ENCODE measurements around the gene BTBD9.

DNA sequence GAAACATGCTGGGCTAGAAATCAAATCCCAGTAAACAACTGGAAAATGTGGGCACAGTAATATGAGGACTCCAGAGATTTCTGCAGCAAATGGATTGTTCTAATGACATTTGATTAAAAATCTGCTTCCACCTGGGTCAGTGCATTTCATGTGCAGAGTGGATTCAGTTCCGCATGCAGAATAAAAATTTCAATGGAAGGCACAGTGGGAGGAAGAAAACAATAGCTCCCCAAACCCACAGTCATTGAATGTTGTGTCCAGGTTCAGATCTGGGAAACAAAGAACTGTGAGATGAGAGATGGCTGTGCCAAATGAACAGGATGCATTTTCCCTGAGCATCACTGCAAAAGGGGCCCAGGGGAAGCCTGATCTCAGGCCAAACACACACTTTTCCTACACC, 403.1 kb downstream of the BTBD9 start:
- TF ChIP-seq, protein P1, sequence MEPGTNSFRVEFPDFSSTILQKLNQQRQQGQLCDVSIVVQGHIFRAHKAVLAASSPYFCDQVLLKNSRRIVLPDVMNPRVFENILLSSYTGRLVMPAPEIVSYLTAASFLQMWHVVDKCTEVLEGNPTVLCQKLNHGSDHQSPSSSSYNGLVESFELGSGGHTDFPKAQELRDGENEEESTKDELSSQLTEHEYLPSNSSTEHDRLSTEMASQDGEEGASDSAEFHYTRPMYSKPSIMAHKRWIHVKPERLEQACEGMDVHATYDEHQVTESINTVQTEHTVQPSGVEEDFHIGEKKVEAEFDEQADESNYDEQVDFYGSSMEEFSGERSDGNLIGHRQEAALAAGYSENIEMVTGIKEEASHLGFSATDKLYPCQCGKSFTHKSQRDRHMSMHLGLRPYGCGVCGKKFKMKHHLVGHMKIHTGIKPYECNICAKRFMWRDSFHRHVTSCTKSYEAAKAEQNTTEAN (CRISPR knock-in tag; conservative IDR thresholded peaks at IDR 0.05), result no peak
- no peak for TF ChIP-seq ZNF562 (CRISPR knock-in tag; IDR thresholded peaks at IDR 0.05; ENCODE audit: borderline replicate concordance)
- TF ChIP-seq, protein P2, sequence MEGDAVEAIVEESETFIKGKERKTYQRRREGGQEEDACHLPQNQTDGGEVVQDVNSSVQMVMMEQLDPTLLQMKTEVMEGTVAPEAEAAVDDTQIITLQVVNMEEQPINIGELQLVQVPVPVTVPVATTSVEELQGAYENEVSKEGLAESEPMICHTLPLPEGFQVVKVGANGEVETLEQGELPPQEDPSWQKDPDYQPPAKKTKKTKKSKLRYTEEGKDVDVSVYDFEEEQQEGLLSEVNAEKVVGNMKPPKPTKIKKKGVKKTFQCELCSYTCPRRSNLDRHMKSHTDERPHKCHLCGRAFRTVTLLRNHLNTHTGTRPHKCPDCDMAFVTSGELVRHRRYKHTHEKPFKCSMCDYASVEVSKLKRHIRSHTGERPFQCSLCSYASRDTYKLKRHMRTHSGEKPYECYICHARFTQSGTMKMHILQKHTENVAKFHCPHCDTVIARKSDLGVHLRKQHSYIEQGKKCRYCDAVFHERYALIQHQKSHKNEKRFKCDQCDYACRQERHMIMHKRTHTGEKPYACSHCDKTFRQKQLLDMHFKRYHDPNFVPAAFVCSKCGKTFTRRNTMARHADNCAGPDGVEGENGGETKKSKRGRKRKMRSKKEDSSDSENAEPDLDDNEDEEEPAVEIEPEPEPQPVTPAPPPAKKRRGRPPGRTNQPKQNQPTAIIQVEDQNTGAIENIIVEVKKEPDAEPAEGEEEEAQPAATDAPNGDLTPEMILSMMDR (CRISPR knock-in tag; IDR thresholded peaks at IDR 0.05), result no peak
- no peak for TF ChIP-seq CEBPB (IDR thresholded peaks at IDR 0.05; ENCODE audit: borderline replicate concordance, low read depth, low read length)
- no peak for TF ChIP-seq ZNF891 (CRISPR knock-in tag; IDR thresholded peaks at IDR 0.05)
- no peak for TF ChIP-seq ZNF703 (CRISPR knock-in tag; IDR thresholded peaks at IDR 0.05; ENCODE audit: borderline replicate concordance)
- no peak for TF ChIP-seq NCOA5 (CRISPR knock-in tag; IDR thresholded peaks at IDR 0.05)
- no peak for TF ChIP-seq POLR2A (IDR thresholded peaks at IDR 0.05; ENCODE audit: insufficient read depth in 1 of 2, low read depth in 2 of 2, low read length in 2 of 2)
